GM21390 (cell line): ENCODE results near the gene STRIP2.
"Not testable (repeated sequence)": the region's sequence is repeated elsewhere in the genome, so short reads cannot be mapped to it uniquely, and the experiment has no call there.

Experiments used
- ATAC-seq: cut with Tn5 transposase; IDR thresholded peaks from one replicate; pipeline ENCODE4 v1.9.1; 2021; ENCODE audit not compliant: unreplicated experiment

STRIP2 gene

GRCh38 chr7:129452589-129453231 lies 18.5 kb downstream of the STRIP2 start:
- no peak for ATAC-seq

GRCh38 chr7:129453510-129454248 lies 19.4 kb downstream of the STRIP2 start:
- no peak for ATAC-seq

- no peak for ATAC-seq
These were observed 20.0 kb downstream of the STRIP2 start for GRCh38 chr7:129454249-129454551.

GRCh38 chr7:129456421-129456820 lies 22.2 kb downstream of the STRIP2 start:
- ATAC-seq, result no peak

GRCh38 chr7:129457101-129457500 lies 22.9 kb downstream of the STRIP2 start:
- ATAC-seq, result no peak

GRCh38 chr7:129458171-129458570 lies 23.9 kb downstream of the STRIP2 start:
- no peak for ATAC-seq

GRCh38 chr7:129461809-129462208 lies 27.6 kb downstream of the STRIP2 start:
- ATAC-seq, result no peak

- ATAC-seq, result no peak
These were observed 28.2 kb downstream of the STRIP2 start for GRCh38 chr7:129462420-129462819.

- no peak for ATAC-seq
These were observed 30.0 kb downstream of the STRIP2 start for GRCh38 chr7:129464194-129464593.

GRCh38 chr7:129465080-129465479 lies 30.8 kb downstream of the STRIP2 start:
- ATAC-seq, result no peak

- ATAC-seq, result no peak
These were observed 32.6 kb downstream of the STRIP2 start for GRCh38 chr7:129466796-129467195.

- ATAC-seq, result no peak
These were observed 33.9 kb downstream of the STRIP2 start for GRCh38 chr7:129468087-129468486.

GRCh38 chr7:129468547-129468946 lies 34.3 kb downstream of the STRIP2 start:
- no peak for ATAC-seq

- no peak for ATAC-seq
These were observed 35.7 kb downstream of the STRIP2 start for GRCh38 chr7:129469930-129470329.

- no peak for ATAC-seq
These were observed 36.2 kb downstream of the STRIP2 start for GRCh38 chr7:129470411-129470810.

- no peak for ATAC-seq
These were observed 37.2 kb downstream of the STRIP2 start for GRCh38 chr7:129471402-129471827.

GRCh38 chr7:129475931-129476330 lies 41.7 kb downstream of the STRIP2 start:
- not testable (repeated sequence) for ATAC-seq

- not testable (repeated sequence) for ATAC-seq
These were observed 42.2 kb downstream of the STRIP2 start for GRCh38 chr7:129476398-129476797.

GRCh38 chr7:129479831-129480230 lies 45.6 kb downstream of the STRIP2 start:
- no peak for ATAC-seq

GRCh38 chr7:129480674-129481363 lies 46.6 kb downstream of the STRIP2 start:
- ATAC-seq, result no peak

- not testable (repeated sequence) for ATAC-seq
These were observed 47.1 kb downstream of the STRIP2 start for GRCh38 chr7:129481376-129481775.

GRCh38 chr7:129482781-129483180 lies 48.5 kb downstream of the STRIP2 start:
- no peak for ATAC-seq
